Kasumi-1 (cell line): Measurements from ENCODE around the gene RBFA.

Experiments used
- DNase-seq, 2 experiments: peaks; one replicate each; lab custom pipeline; 2025; lab: John Stamatoyannopoulos, UW

Gene RBFA

DNA sequence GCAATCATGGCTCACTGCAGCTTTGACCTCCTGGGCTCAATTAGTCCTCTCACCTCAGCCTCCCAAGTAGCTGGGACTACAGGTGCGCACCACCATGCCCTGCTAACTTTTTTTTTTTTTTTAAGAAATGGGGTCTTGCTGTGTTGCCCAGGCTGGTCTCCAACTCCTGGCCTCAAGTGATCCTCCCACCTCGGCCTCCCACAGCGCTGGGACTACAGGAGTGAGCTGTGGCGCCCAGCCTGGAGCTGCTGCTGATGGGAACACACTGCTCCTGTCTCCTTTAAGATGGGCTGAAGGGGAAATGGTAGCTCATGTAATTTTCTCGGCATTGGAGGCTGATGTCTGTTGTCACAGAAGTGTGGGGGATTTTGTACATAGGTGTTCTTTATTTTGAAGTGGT, 39.9 kb downstream of the RBFA start:
- no peak for DNase-seq

DNA sequence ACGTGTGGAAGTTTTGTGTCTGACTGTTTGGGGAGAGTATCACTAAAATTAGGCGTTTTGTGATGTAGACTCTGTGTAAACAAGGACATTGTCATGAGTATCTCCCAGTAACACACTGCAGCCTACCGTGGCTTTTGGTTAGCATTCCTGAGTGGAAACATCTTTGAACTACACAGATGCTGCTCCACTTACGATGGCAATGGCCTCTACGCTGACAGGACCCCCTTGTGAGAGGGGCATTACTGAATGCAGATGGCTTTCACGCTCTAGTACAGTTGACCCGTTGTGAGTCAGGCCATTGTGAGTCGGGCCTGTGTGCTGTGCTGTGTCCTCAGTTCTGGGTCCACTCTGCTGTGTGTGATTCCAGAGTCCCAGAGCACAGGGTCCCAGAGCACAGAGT, 40.5 kb downstream of the RBFA start:
- no peak for DNase-seq

DNA sequence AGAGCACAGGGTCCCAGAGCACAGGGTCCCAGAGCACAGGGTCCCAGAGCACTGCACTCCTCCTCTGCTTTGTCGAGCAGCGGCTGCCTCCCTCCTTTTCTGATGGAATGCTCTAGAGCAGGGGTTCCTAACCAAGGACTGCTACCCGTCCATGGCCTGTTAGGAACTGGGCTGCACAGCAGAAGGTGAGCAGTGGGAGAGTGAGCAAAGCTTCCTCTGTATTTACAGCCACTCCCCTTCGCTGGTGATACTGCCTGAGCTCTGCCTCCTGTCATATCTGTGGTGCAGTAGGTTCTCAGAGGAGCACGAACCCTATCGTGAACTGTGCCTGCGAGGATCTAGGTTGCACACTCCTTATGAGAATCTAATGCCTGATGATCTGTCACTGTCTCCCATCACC, 41.7 kb downstream of the RBFA start:
- no peak for DNase-seq

DNA sequence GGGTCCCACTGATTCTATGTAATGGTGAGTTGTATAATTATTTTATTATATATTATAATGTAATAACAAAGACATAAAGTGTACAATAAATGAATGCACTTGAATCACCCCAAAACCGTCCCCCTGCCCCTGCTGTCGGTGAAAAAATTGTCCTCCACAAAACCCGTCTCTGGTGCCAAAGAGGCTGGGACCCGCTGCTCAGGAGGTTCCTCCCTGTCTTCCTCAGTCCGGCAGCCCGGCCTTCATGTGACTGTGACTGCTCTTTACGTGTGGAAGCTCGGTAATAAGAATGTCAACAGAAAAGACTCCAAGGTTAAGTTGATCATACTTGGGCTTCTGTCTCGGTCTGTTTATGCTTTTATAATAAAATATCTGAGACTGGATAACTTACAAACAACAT, 42.1 kb downstream of the RBFA start:
- no peak for DNase-seq

DNA sequence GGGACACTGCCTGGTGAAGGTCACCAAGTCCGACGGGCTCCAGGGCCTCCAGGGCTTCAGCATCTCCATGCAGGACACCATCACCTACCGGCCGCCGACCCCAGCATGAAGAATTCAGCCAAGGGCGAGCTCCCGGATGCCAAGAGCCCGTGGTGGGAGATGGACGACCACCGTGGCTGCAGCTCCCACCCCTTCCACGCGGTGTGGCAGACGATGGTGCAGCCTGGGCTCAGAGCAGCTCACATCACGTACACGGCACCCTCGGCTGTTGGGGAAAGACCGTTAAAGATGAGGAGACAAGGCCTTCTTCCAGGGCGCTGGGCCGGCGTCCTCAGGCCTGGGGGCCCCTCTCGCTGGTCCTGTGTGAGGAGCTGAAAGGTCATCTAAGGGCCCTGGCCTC, 43.6 kb downstream of the RBFA start:
- DNase-seq = no peak
